ENCODE data around the gene ABI3BP.

ABI3BP gene

DNA sequence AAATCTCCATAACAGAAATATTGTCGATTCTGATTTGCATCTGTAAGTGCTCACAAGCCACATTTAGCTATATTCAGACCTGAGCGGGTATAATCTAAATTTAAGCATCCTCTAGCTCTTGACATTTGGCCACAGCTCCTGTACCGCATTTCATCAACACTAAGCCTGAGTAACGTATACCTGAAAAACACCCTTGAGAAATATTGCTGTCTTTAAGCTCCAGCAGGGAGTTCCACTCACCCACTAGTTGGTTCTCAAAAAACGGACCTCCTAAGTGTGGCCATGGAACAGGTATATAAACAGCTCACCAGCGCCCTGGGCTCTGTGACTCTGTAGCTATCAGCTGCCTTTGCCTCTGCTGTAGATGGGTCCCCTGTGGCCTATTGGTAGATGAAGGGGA lies 80.7 kb downstream of the ABI3BP start:
- H3K4me3 ChIP-seq (ENCODE audit: low read length): no peak overlapping the region
- DNase-seq (ENCODE audit: low read depth): no peak
- TF ChIP-seq, protein P1, sequence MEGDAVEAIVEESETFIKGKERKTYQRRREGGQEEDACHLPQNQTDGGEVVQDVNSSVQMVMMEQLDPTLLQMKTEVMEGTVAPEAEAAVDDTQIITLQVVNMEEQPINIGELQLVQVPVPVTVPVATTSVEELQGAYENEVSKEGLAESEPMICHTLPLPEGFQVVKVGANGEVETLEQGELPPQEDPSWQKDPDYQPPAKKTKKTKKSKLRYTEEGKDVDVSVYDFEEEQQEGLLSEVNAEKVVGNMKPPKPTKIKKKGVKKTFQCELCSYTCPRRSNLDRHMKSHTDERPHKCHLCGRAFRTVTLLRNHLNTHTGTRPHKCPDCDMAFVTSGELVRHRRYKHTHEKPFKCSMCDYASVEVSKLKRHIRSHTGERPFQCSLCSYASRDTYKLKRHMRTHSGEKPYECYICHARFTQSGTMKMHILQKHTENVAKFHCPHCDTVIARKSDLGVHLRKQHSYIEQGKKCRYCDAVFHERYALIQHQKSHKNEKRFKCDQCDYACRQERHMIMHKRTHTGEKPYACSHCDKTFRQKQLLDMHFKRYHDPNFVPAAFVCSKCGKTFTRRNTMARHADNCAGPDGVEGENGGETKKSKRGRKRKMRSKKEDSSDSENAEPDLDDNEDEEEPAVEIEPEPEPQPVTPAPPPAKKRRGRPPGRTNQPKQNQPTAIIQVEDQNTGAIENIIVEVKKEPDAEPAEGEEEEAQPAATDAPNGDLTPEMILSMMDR (IDR thresholded peaks at IDR 0.05; ENCODE audit: insufficient read depth, low read depth, low read length, missing control alignments): no peak

DNA sequence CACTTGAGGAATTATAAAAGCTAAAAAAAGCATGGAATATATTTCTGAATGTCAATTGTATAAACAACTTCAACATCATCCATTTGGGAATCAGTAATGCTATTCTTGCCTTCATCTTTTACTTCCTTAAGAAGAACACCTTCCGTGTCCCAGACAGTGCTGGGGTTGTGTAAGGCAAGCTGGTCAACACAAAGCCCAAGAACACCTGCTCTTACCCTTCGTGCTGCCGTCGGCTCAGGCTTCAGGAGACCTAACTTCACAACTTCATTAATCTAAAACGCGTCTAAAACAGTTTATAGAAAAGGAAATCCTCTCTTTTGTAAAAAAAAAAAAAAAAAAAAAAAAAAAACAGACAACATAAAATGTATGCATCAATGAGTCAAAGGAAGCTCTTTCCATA lies 81.3 kb downstream of the ABI3BP start:
- DNase-seq (ENCODE audit: low read depth): no peak
- TF ChIP-seq, protein P1 (IDR thresholded peaks at IDR 0.05; ENCODE audit: insufficient read depth, low read depth, low read length, missing control alignments): no peak
- no peak overlapping the region for H3K4me3 ChIP-seq (ENCODE audit: low read length)

DNA sequence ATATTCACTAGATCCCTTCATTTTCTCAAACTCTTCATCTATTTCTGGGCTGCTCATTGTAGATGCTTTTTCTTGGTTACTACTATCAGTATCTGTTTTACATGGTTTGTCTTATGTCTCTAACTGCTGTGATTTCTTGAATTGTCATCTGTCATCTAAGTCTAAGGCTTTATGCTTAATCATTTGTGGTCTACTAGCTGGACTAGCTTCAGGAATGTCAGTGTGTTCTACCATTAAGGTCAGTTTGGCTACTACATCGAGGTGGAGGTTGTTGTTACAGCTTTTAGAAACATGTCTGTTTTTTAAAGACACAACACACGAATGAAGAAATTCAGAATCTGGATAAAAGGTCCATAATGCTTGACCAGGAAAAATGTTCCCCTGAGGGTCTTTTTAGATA lies 82.2 kb downstream of the ABI3BP start:
- DNase-seq (ENCODE audit: low read depth): no peak
- TF ChIP-seq, protein P1 (IDR thresholded peaks at IDR 0.05; ENCODE audit: insufficient read depth, low read depth, low read length, missing control alignments): no peak
- H3K4me3 ChIP-seq (ENCODE audit: low read length): no peak overlapping the region

DNA sequence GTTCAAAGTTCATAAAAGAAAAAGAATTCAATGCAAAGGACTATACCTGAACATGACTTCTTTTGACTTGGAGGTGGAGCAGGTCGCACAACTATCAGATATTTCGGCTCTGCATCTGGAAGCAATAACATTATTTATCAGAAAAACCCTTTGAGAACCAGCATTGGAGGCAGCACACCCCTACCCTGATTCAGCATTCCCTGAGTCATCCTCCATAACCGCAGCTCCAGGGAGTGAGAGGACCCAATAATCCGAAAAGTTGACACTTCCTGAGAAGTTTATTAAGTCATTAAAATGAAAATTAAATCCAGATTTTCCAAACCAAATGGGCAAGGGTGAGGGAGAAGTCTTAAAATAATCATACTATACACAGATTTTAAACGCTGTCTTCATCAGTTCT lies 90.6 kb downstream of the ABI3BP start:
- H3K4me3 ChIP-seq (ENCODE audit: low read length): no peak overlapping the region
- DNase-seq (ENCODE audit: low read depth): peak; percentile 23
- TF ChIP-seq, protein P1 (IDR thresholded peaks at IDR 0.05; ENCODE audit: insufficient read depth, low read depth, low read length, missing control alignments): no peak

DNA sequence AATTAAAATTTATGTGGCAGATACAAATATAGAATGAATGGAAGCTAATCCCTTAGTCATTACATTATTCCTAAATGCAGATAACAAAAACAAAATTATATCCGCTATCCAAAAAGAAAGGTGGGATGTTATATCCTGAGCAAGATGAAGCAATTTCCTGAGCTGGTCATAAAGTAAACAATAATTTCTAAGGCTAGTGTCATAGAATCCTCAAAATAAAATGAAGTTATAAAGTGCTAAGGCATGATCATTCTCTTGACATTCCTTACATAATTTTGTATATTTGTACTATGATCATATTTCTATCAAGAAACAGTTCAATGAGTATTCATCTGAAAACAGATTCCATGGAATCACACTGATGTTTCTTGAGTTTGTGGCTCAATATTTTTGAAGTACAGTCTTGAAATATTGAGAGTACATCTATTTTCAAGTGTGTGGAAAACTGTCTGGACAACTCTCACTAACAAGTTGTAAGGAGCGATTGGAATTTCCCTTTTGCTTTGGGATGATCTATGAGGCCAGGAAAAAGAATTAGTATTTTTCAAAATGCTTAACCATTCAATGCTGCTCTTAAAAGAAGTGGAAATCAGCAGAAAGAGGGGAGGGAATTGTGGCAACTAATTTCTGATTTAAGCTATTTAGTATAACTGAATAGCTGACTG lies 92.4 kb downstream of the ABI3BP start:
- peak; percentile 36 for DNase-seq (ENCODE audit: low read depth)
- no peak overlapping the region for H3K4me3 ChIP-seq (ENCODE audit: low read length)
- TF ChIP-seq, protein P1 (IDR thresholded peaks at IDR 0.05; ENCODE audit: insufficient read depth, low read depth, low read length, missing control alignments): no peak

DNA sequence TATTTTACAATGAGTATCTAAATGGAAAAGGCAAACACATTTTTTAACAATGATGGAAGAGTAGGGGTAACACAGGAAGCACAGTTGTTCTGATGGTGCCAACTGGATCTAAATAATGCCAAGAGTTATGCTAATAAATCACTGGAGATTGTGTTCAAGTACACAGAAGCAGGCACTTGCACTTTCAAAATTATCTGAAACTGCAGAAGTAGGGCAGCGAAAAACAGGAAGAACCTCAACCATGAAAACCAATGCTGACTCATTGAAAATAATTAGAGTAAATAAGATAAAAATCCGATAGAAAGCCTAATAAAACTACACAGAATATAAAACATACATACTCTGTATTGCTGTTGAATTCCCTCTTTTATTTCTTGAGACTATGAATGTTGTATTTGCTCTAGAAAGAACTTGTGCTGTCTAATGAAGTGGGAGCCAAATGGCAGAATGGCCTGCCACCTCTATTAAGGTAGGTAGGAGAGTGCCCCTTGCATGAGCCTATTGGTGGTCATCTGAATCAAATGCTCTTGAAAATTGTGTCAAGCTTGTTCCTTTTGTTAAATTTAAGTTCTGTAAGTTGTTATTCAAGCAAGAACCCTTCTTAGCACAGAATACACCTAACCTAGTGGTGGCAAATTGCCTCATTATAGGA lies 93.7 kb downstream of the ABI3BP start:
- TF ChIP-seq, protein P1 (IDR thresholded peaks at IDR 0.05; ENCODE audit: insufficient read depth, low read depth, low read length, missing control alignments): no peak
- DNase-seq (ENCODE audit: low read depth): no peak
- H3K4me3 ChIP-seq (ENCODE audit: low read length): no peak overlapping the region

DNA sequence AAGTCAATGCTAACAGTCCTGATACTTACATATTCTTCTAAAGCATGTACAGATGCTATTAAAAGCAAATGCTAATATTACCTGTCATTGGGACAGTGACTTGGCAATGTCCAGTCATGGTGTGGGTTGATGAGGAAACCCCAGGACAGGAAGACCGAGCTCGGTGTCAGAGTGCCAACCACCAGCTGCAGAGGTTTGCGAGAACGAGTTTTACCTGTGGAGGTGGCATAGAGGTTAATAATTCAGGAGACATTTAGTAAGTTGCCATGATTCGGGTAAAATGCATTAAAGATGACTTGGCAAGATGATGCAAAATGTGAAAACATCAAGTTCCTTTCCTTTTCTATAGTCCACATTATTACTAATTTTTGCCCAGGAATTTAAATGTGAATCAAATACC lies 94.5 kb downstream of the ABI3BP start:
- TF ChIP-seq, protein P1 (IDR thresholded peaks at IDR 0.05; ENCODE audit: insufficient read depth, low read depth, low read length, missing control alignments): no peak
- peak; percentile 30 for DNase-seq (ENCODE audit: low read depth)
- H3K4me3 ChIP-seq (ENCODE audit: low read length): no peak overlapping the region

Measured in epithelial cell of esophagus (primary cell).